OCI-LY7 (cell line): ENCODE measurements around the gene SCRT2. TPM values are rescaled to one million over a fixed set of nuclear protein-coding genes. Genes with fewer than 3 reads are reported as not detected.

ENCODE experiments used
- BruUV-seq: library from RNA; stranded (reverse); fragments of 400-500 nt; replicated peaks from 2 replicates; lab custom pipeline; 2021; lab: Mats Ljungman, UMichigan
- CTCF ChIA-PET: fragments of 300-600 bp; sonication (Branson Sonifier 250); formaldehyde crosslinking; loops from one replicate; lab custom pipeline; 2022; ENCODE audit warnings: antibody characterized with exemption; ENCODE audit not compliant: unreplicated experiment; lab: Charles Lee
- POLR2A ChIA-PET: fragments of 300-600 bp; sonication (Branson Sonifier 250); formaldehyde crosslinking; loops from one replicate; lab custom pipeline; 2022; ENCODE audit warnings: antibody characterized with exemption; lab: Charles Lee
- DNase-seq: peaks from one replicate; pipeline ENCODE4 v3.0.0-alpha.2; 2015; ENCODE audit warnings: low spot score
- H2AFZ ChIP-seq: fragments of 200-600 bp; sonication (generic), shearing (Covaris generic); 2 replicates; pipeline ENCODE4 v1.6.1; 2014; ENCODE audit warnings: mild to moderate bottlenecking, antibody characterized with exemption, low read length, moderate library complexity
- H3K27ac ChIP-seq: fragments of 200-600 bp; sonication (generic); 2 replicates; pipeline ENCODE4 v1.5.1; 2014; ENCODE audit warnings: mixed run types, low read depth, mild to moderate bottlenecking, moderate library complexity, low read length, inconsistent platforms; ENCODE audit not compliant: poor library complexity, severe bottlenecking
- H3K36me3 ChIP-seq: fragments of 200-600 bp; sonication (generic); 2 replicates; pipeline ENCODE4 v1.6.1; 2014; ENCODE audit warnings: mild to moderate bottlenecking, antibody characterized with exemption, low read length, moderate library complexity, mixed read lengths; ENCODE audit not compliant: insufficient read depth
- H3K4me1 ChIP-seq: fragments of 200-600 bp; sonication (generic); 2 replicates; pipeline ENCODE4 v1.5.1; 2014; ENCODE audit warnings: mild to moderate bottlenecking, low read length; ENCODE audit not compliant: insufficient read depth, poor library complexity, severe bottlenecking
- H3K4me2 ChIP-seq: fragments of 200-600 bp; sonication (generic); 2 replicates; pipeline ENCODE4 v1.6.1; 2014; ENCODE audit warnings: mild to moderate bottlenecking, low read length
- H3K4me3 ChIP-seq: fragments of 200-600 bp; sonication (generic); 2 replicates; pipeline ENCODE4 v1.5.1; 2014; ENCODE audit warnings: mild to moderate bottlenecking, low read depth, low read length; ENCODE audit not compliant: poor library complexity, severe bottlenecking
- H3K79me2 ChIP-seq: fragments of 200-600 bp; sonication (generic); 2 replicates; pipeline ENCODE4 v1.6.1; 2016; ENCODE audit warnings: low read depth, mild to moderate bottlenecking, low read length, moderate library complexity, mixed read lengths; ENCODE audit not compliant: insufficient read depth
- H3K9me2 ChIP-seq: fragments of 200-600 bp; sonication (generic); 2 replicates; pipeline ENCODE4 v1.6.1; 2016; ENCODE audit warnings: mild to moderate bottlenecking, low read length, mixed read lengths; ENCODE audit not compliant: insufficient read depth
- H3K9me3 ChIP-seq: fragments of 200-600 bp; sonication (generic); 2 replicates; pipeline ENCODE4 v1.6.1; 2014; ENCODE audit warnings: mild to moderate bottlenecking, mixed run types, low read length, mixed read lengths
- H4K20me1 ChIP-seq: fragments of 200-600 bp; sonication (generic); 2 replicates; pipeline ENCODE4 v1.6.1; 2014; ENCODE audit warnings: mild to moderate bottlenecking, antibody characterized with exemption, low read length, moderate library complexity, mixed read lengths; ENCODE audit not compliant: insufficient read depth
- CTCF ChIP-seq: fragments of 200-600 bp; sonication (generic); conservative IDR thresholded peaks from 2 replicates; pipeline ENCODE4 v1.5.1; 2014; ENCODE audit warnings: mild to moderate bottlenecking, antibody characterized with exemption, low read length, moderate library complexity, mixed read lengths
- EZH2phosphoT487 ChIP-seq: fragments of 200-600 bp; sonication (generic); IDR thresholded peaks from 2 replicates; pipeline ENCODE4 v1.6.1; 2018; ENCODE audit warnings: low read depth, borderline replicate concordance, mild to moderate bottlenecking, mixed run types, antibody characterized with exemption, low read length, moderate library complexity, mixed read lengths
- intact Hi-C: fragments of 100-400 bp; cut with micrococcal nuclease; formaldehyde crosslinking; loops from one replicate; pipeline ENCODE4 v1.10.0; 2022; ENCODE audit not compliant: unreplicated experiment
- total RNA-seq, 2 experiments: library from RNA; depleted of rRNA in 1 of 2; stranded (reverse); fragments of >200 nt in 1 of 2; shearing (Covaris generic) in 1 of 2; gene quantifications; 2 replicates each; pipeline ENCODE4 v1.2.3, GENCODE V29; 2014 to 2022

SCRT2 gene
- total RNA-seq, 2 experiments from 2014 or later: not detected

GRCh38 chr20:618980-619379 lies 56.6 kb downstream of the SCRT2 start:
- no peaks in the 10 kb centered on the region for H3K36me3 ChIP-seq
- intact Hi-C loops: no loop called here
- H3K4me2 ChIP-seq: no peak overlapping the region
- H4K20me1 ChIP-seq: no peaks in the 10 kb centered on the region
- no peak for DNase-seq
- BruUV-seq: no TSS peak
- peaks cover 6% of the 10 kb centered on the region for H3K4me1 ChIP-seq
- no peaks in the 10 kb centered on the region for H3K9me3 ChIP-seq
- no peak for TF ChIP-seq EZH2phosphoT487
- TF ChIP-seq CTCF: no peak
- H3K9me2 ChIP-seq: no peaks in the 10 kb centered on the region
- H3K27ac ChIP-seq: no peak overlapping the region
- ChIA-PET POLR2A (interaction anchor here (1.4 kb wide), 1 partner anchor 15 kb away, joined by 3 read pairs; no protein-coding TSS in a partner anchor), CTCF (no interaction called here)
- no peak overlapping the region for H2AFZ ChIP-seq
- H3K79me2 ChIP-seq: no peaks in the 10 kb centered on the region
- H3K4me3 ChIP-seq: no peak overlapping the region

GRCh38 chr20:617934-618690 lies 57.5 kb downstream of the SCRT2 start:
- Histone ChIP-seq H3K4me2 (no peak overlapping the region), H2AFZ (no peak overlapping the region), H3K79me2 (no peaks in the 10 kb centered on the region), H3K4me1 (peaks cover 6% of the 10 kb centered on the region), H3K9me3 (no peaks in the 10 kb centered on the region), H4K20me1 (no peaks in the 10 kb centered on the region), H3K9me2 (no peaks in the 10 kb centered on the region), H3K36me3 (no peaks in the 10 kb centered on the region), H3K27ac (no peak overlapping the region), H3K4me3 (no peak overlapping the region)
- no peak for DNase-seq
- intact Hi-C loops: no loop called here
- no TSS peak for BruUV-seq
- TF ChIP-seq EZH2phosphoT487 (no peak), CTCF (no peak)
- POLR2A ChIA-PET: interaction anchor here (0.7 kb wide), 1 partner anchor 34 kb away, joined by 4 read pairs; no protein-coding TSS in a partner anchor
- CTCF ChIA-PET: no interaction called here

GRCh38 chr20:615514-615913 lies 60.1 kb downstream of the SCRT2 start:
- no peak overlapping the region for H3K27ac ChIP-seq
- H4K20me1 ChIP-seq: no peaks in the 10 kb centered on the region
- H3K4me2 ChIP-seq: no peak overlapping the region
- no peaks in the 10 kb centered on the region for H3K79me2 ChIP-seq
- no peaks in the 10 kb centered on the region for H3K9me3 ChIP-seq
- H3K36me3 ChIP-seq: no peaks in the 10 kb centered on the region
- no peak overlapping the region for H3K4me3 ChIP-seq
- intact Hi-C loops: no loop called here
- CTCF ChIA-PET: no interaction called here
- H3K9me2 ChIP-seq: no peaks in the 10 kb centered on the region
- H2AFZ ChIP-seq: no peak overlapping the region
- POLR2A ChIA-PET: no interaction called here
- TF ChIP-seq EZH2phosphoT487 (no peak), CTCF (no peak)
- no TSS peak for BruUV-seq
- peaks cover 6% of the 10 kb centered on the region for H3K4me1 ChIP-seq
- DNase-seq: no peak
